Measurements from ENCODE around the gene NFKBIE. TPM values are rescaled to one million over a fixed set of nuclear protein-coding genes. Genes with fewer than 3 reads are reported as not detected.

Gene NFKBIE
- total and polyA plus RNA-seq, 4 donors = 3.7 to 4.9 (median 4.7) TPM

GRCh38 chr6:44235891-44236516 is 29.3 kb downstream of the NFKBIE start:
- DNase-seq (ENCODE audit: low spot score) = no peak
- Histone ChIP-seq H3K27me3 (ENCODE audit: control insufficient read depth in 4 of 4, insufficient read depth in 4 of 4, low read length in 3 of 4) (no peaks in the 10 kb centered on the region), H3K4me3 (ENCODE audit: low read depth in 1 of 3, low read length in 3 of 3) (no peak overlapping the region), H3K27ac (ENCODE audit: low read depth in 1 of 2, low read length in 2 of 2) (peak overlapping the region; percentile 97 to 99), H3K36me3 (ENCODE audit: control insufficient read depth in 4 of 4, insufficient read depth in 3 of 4, low read depth in 1 of 4, low read length in 3 of 4) (peaks cover 0 to 3% (median 1%) of the 10 kb centered on the region in 4 donors), H3K9ac (ENCODE audit: low read depth in 1 of 2, low read length in 2 of 2) (peak overlapping the region in 1 of 2 donors; percentile 25), H3K9me3 (ENCODE audit: control insufficient read depth in 4 of 4, low read length in 3 of 4) (no peaks in the 10 kb centered on the region), H3K4me1 (ENCODE audit: control insufficient read depth in 4 of 4, insufficient read depth in 4 of 4, low read length in 3 of 4) (peaks cover 16 to 56% (median 43%) of the 10 kb centered on the region in 4 donors)
- peak in 1 of 2 donors; percentile 53 for TF ChIP-seq HNF4A (conservative IDR thresholded peaks at IDR 0.05)
- TF ChIP-seq RXRA (IDR thresholded peaks at IDR 0.05) = peak; percentile 66 to 74
- TF ChIP-seq ZBTB33 (IDR thresholded peaks at IDR 0.05) = peak; percentile 24
- TF ChIP-seq SP1 (IDR thresholded peaks at IDR 0.05) = peak; percentile 59
- TF ChIP-seq MAX (IDR thresholded peaks at IDR 0.05) = no peak
- no peak for TF ChIP-seq REST (IDR thresholded peaks at IDR 0.05)
- TF ChIP-seq CTCF (IDR thresholded peaks at IDR 0.05; ENCODE audit: low read depth, low read length, missing input control) = no peak
- no peak for TF ChIP-seq JUND (IDR thresholded peaks at IDR 0.05)
- TF ChIP-seq TAF1 (conservative IDR thresholded peaks at IDR 0.05) = no peak
- peak; percentile 66 for TF ChIP-seq ATF3 (IDR thresholded peaks at IDR 0.05)
- no peak for TF ChIP-seq FOXA2 (IDR thresholded peaks at IDR 0.05)
- peak in 1 of 2 donors; percentile 23 for TF ChIP-seq RAD21 (IDR thresholded peaks at IDR 0.05)
- TF ChIP-seq FOXA1 (IDR thresholded peaks at IDR 0.05) = peak; percentile 32
- TF ChIP-seq EGR1 (IDR thresholded peaks at IDR 0.05; ENCODE audit: low read depth in 2 of 2) = peak in 1 of 2 donors; percentile 24
- TF ChIP-seq NR2F2 (IDR thresholded peaks at IDR 0.05) = no peak
- TF ChIP-seq YY1 (IDR thresholded peaks at IDR 0.05) = peak; percentile 91
- WGBS = 59% methylated on average over 6 of the region's 6 CpGs

Data from liver (tissue), 9 donors.